K562 (cell line): Measurements from ENCODE around the gene SEZ6. TPM values are rescaled to one million over a fixed set of nuclear protein-coding genes. Genes with fewer than 3 reads are reported as not detected.

ENCODE experiments used
- ATAC-seq: fragments of 200-7000 bp; cut with Tn5 transposase; 3 replicates; pipeline ENCODE4 v1.9.1; 2020; ENCODE audit warnings: moderate library complexity
- BruUV-seq: library from RNA; stranded (reverse); fragments of 400-500 nt; replicated peaks from 2 replicates; lab custom pipeline; 2021; lab: Mats Ljungman, UMichigan
- CTCF ChIA-PET: fragments of 300-600 bp; formaldehyde crosslinking; extraction: SDS; loops from one replicate; lab custom pipeline; 2021; ENCODE audit warnings: low intra/inter-chr PET ratio; lab: Yijun Ruan, JAX
- POLR2A ChIA-PET: fragments of 300-600, 350-650 bp; sonication (Branson Sonifier 250); formaldehyde crosslinking; extraction: SDS; loops from one replicate; lab custom pipeline; 2021; ENCODE audit warnings: antibody characterized with exemption, inconsistent platforms; lab: Yijun Ruan, JAX
- DNase-seq, 4 experiments: peaks; one replicate each; pipeline versions ENCODE4 v3.0.0 to v3.0.0-alpha.2; 2011 to 2018; ENCODE audit warnings: low spot score in 3 of 4, mixed read lengths in 3 of 4; ENCODE audit errors: extremely low read depth in 1 of 4
- FAIRE-seq: peaks from 2 replicates; lab custom pipeline; 2011; peaks lifted over from hg19 to GRCh38; lab: Jason Lieb, UNC
- H2AFZ ChIP-seq: 2 replicates; pipeline ENCODE4 v1.6.0; 2011; ENCODE audit warnings: low read depth, low read length, control low read depth, inconsistent platforms
- H3K27ac ChIP-seq: fragments of 200-600 bp; 3 replicates; pipeline ENCODE4 v1.8.0; 2011; ENCODE audit warnings: low read depth, mild to moderate bottlenecking, control low read depth, inconsistent platforms, low read length, moderate library complexity, mixed read lengths; ENCODE audit errors: extremely low read depth
- H3K27me3 ChIP-seq, 2 experiments: fragments of 300-600 bp in 1 of 2; 2 replicates in 1 of 2; 3 replicates in 1 of 2; pipeline versions ENCODE4 v1.6.0 to v1.8.0; 2011; ENCODE audit warnings: inconsistent platforms in 2 of 2, low read length in 2 of 2, mild to moderate bottlenecking in 1 of 2, mixed read lengths in 1 of 2, moderate library complexity in 1 of 2; ENCODE audit not compliant: control insufficient read depth in 2 of 2, insufficient read depth in 2 of 2
- H3K36me3 ChIP-seq: fragments of 300-600 bp; 3 replicates; pipeline ENCODE4 v1.8.0; 2011; ENCODE audit warnings: mild to moderate bottlenecking, low read length, inconsistent platforms; ENCODE audit not compliant: control insufficient read depth, insufficient read depth
- H3K4me1 ChIP-seq, 2 experiments: fragments of 200-600 bp in 1 of 2; replicated peaks in 1 of 2; 2 replicates in 1 of 2; 3 replicates in 1 of 2; pipeline versions ENCODE4 v1.5.1 to v1.8.0; 2011; ENCODE audit warnings: inconsistent platforms in 2 of 2, low read length in 2 of 2, mild to moderate bottlenecking in 1 of 2, mixed read lengths in 1 of 2, moderate library complexity in 1 of 2; ENCODE audit not compliant: control insufficient read depth in 2 of 2, insufficient read depth in 2 of 2
- H3K4me2 ChIP-seq: 2 replicates; pipeline ENCODE4 v1.6.1; 2011; ENCODE audit warnings: low read length, control low read depth, inconsistent platforms, mixed read lengths; ENCODE audit not compliant: insufficient read depth
- H3K4me3 ChIP-seq: fragments of 200-600 bp; sonication (generic), shearing (Covaris generic); 2 replicates; pipeline ENCODE4 v1.5.1; 2016; ENCODE audit warnings: control low read depth, inconsistent platforms
- H3K79me2 ChIP-seq: fragments of 200-600 bp; 3 replicates; pipeline ENCODE4 v1.8.0; 2011; ENCODE audit warnings: low read length, inconsistent platforms; ENCODE audit not compliant: control insufficient read depth, insufficient read depth
- H3K9ac ChIP-seq, 2 experiments: 2 replicates each; pipeline versions ENCODE4 v1.6.0 to v1.6.1; 2011; ENCODE audit warnings: low read depth in 2 of 2, low read length in 2 of 2, control low read depth in 1 of 2, inconsistent platforms in 1 of 2, mild to moderate bottlenecking in 1 of 2, mixed read lengths in 1 of 2; ENCODE audit not compliant: insufficient read depth in 1 of 2
- H3K9me1 ChIP-seq: one replicate; pipeline ENCODE4 v1.6.0; 2011; ENCODE audit warnings: inconsistent platforms, mild to moderate bottlenecking, low read length, moderate library complexity; ENCODE audit not compliant: control insufficient read depth, insufficient read depth
- H3K9me3 ChIP-seq: replicated peaks from 2 replicates; pipeline ENCODE4 v1.5.1; 2011; ENCODE audit warnings: low read depth, low read length, inconsistent platforms; ENCODE audit not compliant: control insufficient read depth, insufficient read depth
- H4K20me1 ChIP-seq: replicated peaks from 2 replicates; pipeline ENCODE4 v1.6.1; 2011; ENCODE audit warnings: low read length, inconsistent platforms, mixed read lengths; ENCODE audit not compliant: control insufficient read depth, insufficient read depth
- CCNT2 ChIP-seq: IDR thresholded peaks from 2 replicates; pipeline ENCODE4 v1.6.1; 2011; ENCODE audit warnings: borderline replicate concordance, low read depth, mild to moderate bottlenecking, moderate library complexity, mixed read lengths, low read length; ENCODE audit not compliant: insufficient read length; ENCODE audit errors: extremely low read depth
- PTBP1 ChIP-seq: fragments of 200-400 bp; formaldehyde crosslinking; IDR thresholded peaks from 2 replicates; pipeline ENCODE4 v1.6.1; 2017; ENCODE audit warnings: low read depth, low read length
- RAD21 ChIP-seq, 2 experiments: fragments of 250-450 bp in 1 of 2; fragments of 450-650 bp in 1 of 2; sonication (Bioruptor Pico) in 1 of 2; formaldehyde crosslinking in 1 of 2; IDR thresholded peaks in 1 of 2; conservative IDR thresholded peaks in 1 of 2; 2 replicates each; pipeline versions ENCODE4 v1.4.0 to v1.8.0; 2020 to 2022; ENCODE audit warnings: mild to moderate bottlenecking in 2 of 2, moderate library complexity in 1 of 2
- WGBS: fragments of 100-300 bp; shearing (Covaris generic); methylation state at CpG from one replicate; pipeline ENCODE4 v1.1.6; 2016; ENCODE audit warnings: low coverage, mixed read lengths; ENCODE audit not compliant: insufficient coverage; ENCODE audit errors: missing lambda C conversion rate; 5-methylcytosine and 5-hydroxymethylcytosine counted together
- in situ Hi-C: fragments of 300-500 bp; cut with MboI; formaldehyde crosslinking; loops from 4 replicates; pipeline ENCODE4 v1.15.0; 2018; ENCODE audit warnings: inconsistent platforms, mixed read lengths
- intact Hi-C: fragments of 100-400 bp; cut with micrococcal nuclease; formaldehyde crosslinking; loops from 2 replicates; pipeline ENCODE4 v1.14.2; 2022
- polyA plus RNA-seq, 8 experiments: library from polyadenylated mRNA; depleted of rRNA in 4 of 8; stranded (reverse) in 5 of 8; unstranded in 3 of 8; fragments of >200 nt; fragmentation: Nextera tagmentation in 2 of 8; fragmentation: Illumina TruSeq in 1 of 8; extraction: Ambion mirVana in 2 of 8; extraction: Trizol in 1 of 8; gene quantifications; 2 replicates each; pipeline versions ENCODE4 v1.2.1 to v1.2.3, GENCODE V29; 2011 to 2014; ENCODE audit warnings: inconsistent platforms in 1 of 8, missing spikeins in 1 of 8
- total RNA-seq, 7 experiments: library from RNA; depleted of rRNA in 6 of 7; stranded (reverse); fragments of >200 nt in 6 of 7; fragmentation: Illumina TruSeq in 2 of 7; extraction: Trizol in 2 of 7; gene quantifications; 2 replicates each; pipeline versions ENCODE4 v1.2.1 to v1.2.3, GENCODE V29; 2011 to 2021; ENCODE audit warnings: low replicate concordance in 1 of 7
- TF ChIP-seq, protein P1 (sequence below): fragments of 250-450 bp; sonication (Bioruptor Pico); IDR thresholded peaks from 2 replicates; pipeline ENCODE4 v1.4.0; 2020; ENCODE audit warnings: mild to moderate bottlenecking, moderate library complexity

The SEZ6 gene
- total and polyA plus RNA-seq, 9 of the 15 experiments (the other 6 are each of a cell fraction or from before 2014, with no cell fraction given): not detected

DNA sequence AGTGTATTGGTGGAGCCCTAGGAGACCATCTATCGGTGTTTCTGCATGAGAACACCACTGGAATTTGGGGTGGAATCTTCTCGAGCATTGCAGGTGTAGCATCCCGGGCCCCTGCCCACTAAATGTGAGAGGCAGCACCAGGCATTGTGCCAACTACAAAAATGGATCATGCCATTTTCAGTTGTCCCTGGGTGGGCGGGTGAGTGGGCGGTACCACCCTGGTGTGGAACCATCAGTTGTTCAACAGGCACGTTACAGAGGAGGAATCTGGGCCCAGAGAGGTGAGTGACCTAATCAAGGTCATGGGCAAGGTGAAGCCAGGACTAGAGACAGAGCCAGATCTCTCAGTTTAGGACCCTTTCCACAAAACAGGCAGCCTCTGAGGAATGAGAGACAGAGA lies 45.9 kb upstream of the SEZ6 start:
- TF ChIP-seq RAD21 (CRISPR knock-in tag; conservative IDR thresholded peaks at IDR 0.05 in 1 of 2, IDR thresholded peaks at IDR 0.05 in 1 of 2): no peak
- TF ChIP-seq, protein P1, sequence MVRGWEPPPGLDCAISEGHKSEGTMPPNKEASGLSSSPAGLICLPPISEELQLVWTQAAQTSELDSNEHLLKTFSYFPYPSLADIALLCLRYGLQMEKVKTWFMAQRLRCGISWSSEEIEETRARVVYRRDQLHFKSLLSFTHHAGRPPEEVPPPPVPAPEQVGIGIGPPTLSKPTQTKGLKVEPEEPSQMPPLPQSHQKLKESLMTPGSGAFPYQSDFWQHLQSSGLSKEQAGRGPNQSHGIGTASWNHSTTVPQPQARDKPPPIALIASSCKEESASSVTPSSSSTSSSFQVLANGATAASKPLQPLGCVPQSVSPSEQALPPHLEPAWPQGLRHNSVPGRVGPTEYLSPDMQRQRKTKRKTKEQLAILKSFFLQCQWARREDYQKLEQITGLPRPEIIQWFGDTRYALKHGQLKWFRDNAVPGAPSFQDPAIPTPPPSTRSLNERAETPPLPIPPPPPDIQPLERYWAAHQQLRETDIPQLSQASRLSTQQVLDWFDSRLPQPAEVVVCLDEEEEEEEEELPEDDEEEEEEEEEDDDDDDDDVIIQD (CRISPR knock-in tag): no peak
- TF ChIP-seq, all 486 proteins: peak for 0
- POLR2A ChIA-PET: interaction anchor here (0.6 to 0.7 kb wide), 2 partner anchors 45 to 484 kb away, joined by 3 read pairs; no protein-coding TSS in a partner anchor
- CTCF ChIA-PET: no interaction called here

GRCh38 chr17:29051194-29051593 lies 45.4 kb upstream of the SEZ6 start:
- Histone ChIP-seq H3K27me3 (peaks cover 71 to 81% of the 10 kb centered on the region in 2 experiments), H3K4me1 (no peaks in the 10 kb centered on the region; a peak in 1 of 5 replicates), H2AFZ (no peak overlapping the region), H3K79me2 (no peaks in the 10 kb centered on the region), H3K4me3 (no peak overlapping the region), H3K9me1 (no peaks in the 10 kb centered on the region), H3K4me2 (no peak overlapping the region), H4K20me1 (peaks cover 15% of the 10 kb centered on the region), H3K36me3 (no peaks in the 10 kb centered on the region), H3K27ac (no peak overlapping the region), H3K9ac (no peak overlapping the region), H3K9me3 (no peaks in the 10 kb centered on the region)
- no peak for DNase-seq
- POLR2A ChIA-PET: interaction anchor here (0.6 to 0.9 kb wide), 5 partner anchors 12 to 484 kb away, joined by 3 to 4 read pairs (median 3); no protein-coding TSS in a partner anchor
- CTCF ChIA-PET: no interaction called here
- ATAC-seq: no peak
- intact Hi-C loops (no loop called here), in situ Hi-C loops (no loop called here)
- no peak for FAIRE-seq
- BruUV-seq: no TSS peak
- no peak for TF ChIP-seq PTBP1
- no peak for TF ChIP-seq CCNT2
- WGBS: 2% methylated on average over 11 of the region's 12 CpGs

More for the DNA sequence above, 45.9 kb upstream of the SEZ6 start:
- Histone ChIP-seq H3K9ac (no peak overlapping the region), H3K36me3 (no peaks in the 10 kb centered on the region), H3K4me3 (no peak overlapping the region), H4K20me1 (peaks cover 15% of the 10 kb centered on the region), H2AFZ (no peak overlapping the region), H3K9me1 (no peaks in the 10 kb centered on the region), H3K27me3 (peaks cover 66 to 81% of the 10 kb centered on the region in 2 experiments), H3K4me2 (no peak overlapping the region), H3K4me1 (no peaks in the 10 kb centered on the region; a peak in 1 of 5 replicates), H3K79me2 (no peaks in the 10 kb centered on the region), H3K27ac (no peak overlapping the region), H3K9me3 (no peaks in the 10 kb centered on the region)
- FAIRE-seq (no peak), ATAC-seq (no peak), DNase-seq (no peak)
- 2% methylated on average over 6 of the region's 6 CpGs for WGBS
- intact Hi-C loops (no loop called here), in situ Hi-C loops (no loop called here)
- BruUV-seq: no TSS peak
